GM19240 (cell line): ENCODE results near the gene NTN1.
"Not testable (repeated sequence)": the region's sequence is repeated elsewhere in the genome, so short reads cannot be mapped to it uniquely, and the experiment has no call there.

Experiments
- DNase-seq: peaks from one replicate; pipeline ENCODE4 v3.0.0; 2011; ENCODE audit warnings: low spot score; ENCODE audit not compliant: insufficient read length

Gene NTN1

DNA sequence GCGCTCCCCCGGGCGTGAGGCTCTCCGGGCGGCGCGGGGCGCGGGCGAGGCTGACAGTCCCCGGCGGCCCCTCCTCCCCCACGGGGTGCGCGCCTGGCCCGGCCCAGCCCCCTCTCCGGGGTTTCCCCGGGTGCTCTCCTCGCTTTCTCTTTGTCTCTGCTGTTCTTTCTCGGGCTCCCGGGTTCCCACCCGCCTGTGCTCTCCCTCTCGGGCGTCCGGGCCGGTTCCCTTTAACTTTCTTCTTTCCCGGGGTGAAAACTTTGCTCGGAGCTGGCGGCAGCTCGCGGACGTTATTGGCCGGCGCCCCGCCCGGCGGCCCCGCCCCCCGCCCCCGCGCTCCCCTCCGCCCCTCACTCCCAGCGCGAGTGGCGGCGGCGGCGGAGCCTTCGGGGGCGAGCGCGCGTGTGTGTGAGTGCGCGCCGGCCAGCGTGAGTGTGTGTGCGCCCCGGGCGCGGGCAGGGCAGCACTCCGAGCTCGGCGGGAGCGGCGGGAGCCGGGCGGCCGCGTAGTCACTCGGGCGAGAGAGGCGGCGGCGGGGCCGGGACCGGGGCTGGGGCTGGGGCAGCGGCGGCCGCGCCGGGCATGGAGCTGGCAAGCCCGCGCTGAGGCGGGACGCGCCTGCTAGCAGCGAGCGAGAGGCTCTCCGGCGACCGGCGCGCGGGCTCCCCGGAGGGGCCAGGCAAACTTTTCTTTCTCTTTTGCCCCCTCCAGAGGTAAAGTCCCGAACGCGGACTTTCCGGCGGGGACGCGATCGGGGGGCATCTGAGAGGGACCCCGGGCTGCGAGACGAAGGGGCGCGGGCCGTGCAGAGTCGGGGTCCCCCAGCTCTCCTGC is at the start of gene NTN1:
TSS of gene NTN1 (plus strand) at position 353 of the 834 bp plus-strand sequence. CDS start 864 bp downstream, outside the sequence.
- DNase-seq, result peak; percentile 50

DNA sequence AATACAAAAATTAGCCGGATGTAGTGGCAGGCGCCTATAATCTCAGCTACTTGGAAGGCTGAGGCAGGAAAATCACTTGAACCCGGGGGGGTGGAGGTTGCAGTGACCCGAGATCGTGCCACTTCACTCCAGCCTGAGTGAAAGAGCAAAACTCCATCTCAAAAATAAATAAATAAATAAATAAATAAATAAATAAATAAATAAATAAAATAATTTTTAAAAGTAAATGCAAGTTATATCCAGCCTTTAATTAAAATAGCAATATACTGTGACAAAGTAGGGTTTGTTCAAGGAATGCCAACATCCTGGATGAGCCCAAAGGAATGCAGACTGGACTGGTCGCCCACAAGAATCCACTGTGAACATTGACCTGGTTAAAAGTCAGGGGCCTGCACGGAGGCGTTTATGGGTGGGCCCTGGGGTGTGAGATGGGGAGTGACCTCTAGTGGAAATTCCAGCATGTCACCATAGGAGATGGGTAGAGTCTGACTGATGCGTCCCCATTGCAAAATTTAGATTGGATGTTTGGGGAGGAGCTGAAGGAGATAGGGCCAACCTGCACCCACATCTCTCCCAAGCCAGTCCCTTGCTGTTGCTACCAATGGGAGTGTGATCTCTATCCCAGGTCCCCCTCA is 46.1 kb upstream of the NTN1 start:
- no peak for DNase-seq

DNA sequence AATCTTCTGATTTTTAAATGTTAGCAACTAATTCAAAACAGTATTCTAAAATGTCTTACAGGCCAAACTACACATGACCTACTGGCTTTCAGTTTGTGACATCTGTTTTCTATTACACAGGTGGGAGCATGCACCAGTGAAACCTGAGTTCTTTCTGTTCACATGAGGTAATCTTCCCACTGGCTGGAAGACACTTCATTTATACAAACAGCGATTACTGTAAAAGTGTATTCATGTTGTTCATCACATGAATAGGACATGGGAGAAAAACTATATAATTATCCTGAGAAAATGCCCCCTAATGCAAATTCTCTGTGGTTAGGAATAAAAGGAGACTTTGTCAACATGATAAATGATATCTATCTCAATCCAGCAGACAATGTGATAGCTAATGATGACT is 44.7 kb upstream of the NTN1 start:
- DNase-seq, result no peak

DNA sequence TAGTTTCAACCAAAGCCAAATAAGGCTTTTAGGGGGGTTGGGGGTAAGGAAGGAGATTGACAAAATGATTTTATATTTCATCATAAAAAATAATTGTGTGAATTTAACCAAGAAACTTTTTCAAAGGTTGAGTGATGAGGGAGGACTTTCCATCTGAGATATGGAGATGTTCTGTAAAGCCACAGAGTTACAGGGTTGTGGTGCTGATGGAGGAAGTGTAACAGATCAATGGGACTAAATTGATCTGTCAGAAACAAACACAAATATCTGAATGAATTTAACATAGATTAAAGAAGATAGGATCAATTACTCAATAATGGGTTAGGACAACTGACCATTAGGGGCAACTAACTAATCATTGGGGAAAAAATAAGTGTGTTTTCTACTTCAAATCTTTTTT is 41.6 kb upstream of the NTN1 start:
- DNase-seq, result no peak

DNA sequence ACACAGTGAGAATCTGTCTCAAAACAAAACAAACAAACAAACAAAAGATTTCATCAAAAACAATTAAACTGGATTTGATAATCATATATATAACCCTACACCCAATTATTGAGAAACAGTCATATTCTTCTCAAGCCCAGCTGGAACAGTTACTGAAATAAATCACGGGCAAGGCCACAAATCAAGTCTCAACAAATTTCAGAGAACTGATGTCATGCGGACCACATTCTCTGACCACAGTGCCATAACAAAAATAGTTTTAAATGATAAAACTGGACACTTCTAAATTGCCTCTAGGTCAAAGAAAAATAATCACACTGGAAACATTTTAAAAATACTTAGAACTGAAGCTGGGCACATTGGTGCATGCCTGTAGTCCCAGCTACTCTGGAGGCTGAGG is 39.9 kb upstream of the NTN1 start:
- DNase-seq, result no peak

DNA sequence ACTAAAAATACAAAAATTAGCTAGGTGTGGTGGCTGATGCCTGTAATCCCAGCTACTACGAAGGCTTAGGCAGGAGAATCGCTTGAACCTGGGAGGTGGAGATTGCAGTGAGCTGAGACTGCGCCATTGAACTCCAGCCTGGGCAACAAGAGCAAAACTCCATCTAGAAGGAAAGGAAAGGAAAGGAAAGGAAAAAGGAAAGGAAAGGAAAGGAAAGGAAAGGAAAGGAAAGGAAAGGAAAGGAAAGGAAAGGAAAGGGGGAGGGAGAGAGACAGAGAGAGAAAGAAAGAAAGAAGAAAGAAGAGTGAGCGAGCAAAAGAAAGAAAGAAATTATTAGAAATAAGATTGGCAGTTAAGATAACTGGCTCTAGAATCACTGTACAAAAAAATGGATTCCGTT is 37.1 kb upstream of the NTN1 start:
- DNase-seq, result not testable (repeated sequence)

DNA sequence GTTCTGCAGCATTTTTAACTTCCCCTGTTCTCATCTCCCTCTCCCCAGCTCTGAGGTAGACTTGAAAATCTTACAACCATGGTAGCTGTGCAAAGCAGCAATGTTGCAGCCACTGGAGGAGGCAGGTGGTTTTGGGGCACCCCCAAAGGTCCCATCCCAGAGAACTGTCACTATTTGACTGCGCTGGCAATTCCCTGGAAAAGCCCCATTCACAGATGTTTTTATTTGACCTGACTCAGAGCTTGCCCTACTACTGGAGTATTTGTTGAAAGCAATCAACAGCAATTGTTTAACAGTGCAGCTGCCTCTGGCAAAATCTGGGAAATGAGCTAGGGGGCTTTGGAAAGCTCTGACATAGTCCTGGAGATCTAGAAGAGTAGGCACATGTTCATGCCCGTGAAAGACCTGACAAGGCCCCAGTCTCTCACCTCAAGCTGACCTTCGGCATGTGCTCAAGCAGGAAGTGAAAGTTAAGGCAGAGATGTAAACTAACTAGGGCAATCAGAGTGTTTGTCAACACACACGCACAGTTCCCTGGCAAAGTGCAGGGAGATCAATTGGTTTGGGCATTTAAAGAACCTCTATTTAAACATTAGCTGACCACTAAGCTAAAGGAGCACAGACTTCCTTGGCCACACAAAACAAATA is 36.1 kb upstream of the NTN1 start:
- DNase-seq, result no peak

DNA sequence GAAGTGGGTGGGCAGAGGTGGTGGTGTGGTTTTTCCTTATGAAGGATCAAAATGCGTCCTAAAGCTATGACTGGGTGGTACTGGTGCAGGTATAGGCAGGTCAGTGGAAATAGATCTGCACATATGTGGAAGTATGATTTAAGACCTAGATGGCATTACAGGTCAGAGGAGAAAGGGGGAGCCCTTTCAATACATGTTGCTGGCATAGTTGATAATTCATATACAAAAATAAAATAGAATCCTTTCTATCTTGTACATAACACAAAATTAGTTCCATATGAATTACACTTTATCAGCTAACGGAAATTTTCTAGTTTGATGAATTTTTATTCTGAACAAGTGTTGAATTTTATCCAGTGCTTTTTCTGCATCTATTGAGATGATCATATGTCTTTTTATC is 35.0 kb upstream of the NTN1 start:
- DNase-seq, result no peak

DNA sequence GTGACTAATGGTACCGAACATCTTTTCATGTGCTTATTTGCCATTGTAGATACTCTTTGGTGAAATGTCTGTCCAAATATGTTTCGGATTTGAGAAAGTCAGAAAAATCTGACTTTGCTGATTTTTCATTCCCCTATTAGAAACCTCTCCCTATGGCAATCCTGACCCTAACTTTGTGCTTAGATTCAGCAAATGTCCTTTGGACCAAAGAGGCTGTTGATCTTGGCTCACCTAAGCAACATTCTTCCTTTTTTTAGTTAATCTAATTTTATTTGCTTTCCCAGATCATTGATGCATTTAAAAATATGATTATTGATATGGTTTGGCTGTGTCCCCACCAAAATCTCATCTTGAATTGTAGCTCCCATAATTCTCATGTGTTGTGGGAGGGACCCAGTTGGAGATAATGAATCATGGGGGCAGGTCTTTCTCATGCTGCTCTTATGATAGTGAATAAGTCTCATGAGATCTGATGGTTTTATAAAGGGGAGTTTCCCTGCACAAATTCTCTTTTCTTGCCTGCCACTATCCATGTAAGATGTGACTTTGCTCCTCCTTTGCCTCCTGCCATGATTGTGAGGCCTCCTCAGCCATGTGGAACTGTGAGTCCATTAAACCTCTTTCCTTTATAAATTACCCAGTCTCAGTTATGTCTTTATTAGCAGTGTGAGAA is 32.9 kb upstream of the NTN1 start:
- not testable (repeated sequence) for DNase-seq

DNA sequence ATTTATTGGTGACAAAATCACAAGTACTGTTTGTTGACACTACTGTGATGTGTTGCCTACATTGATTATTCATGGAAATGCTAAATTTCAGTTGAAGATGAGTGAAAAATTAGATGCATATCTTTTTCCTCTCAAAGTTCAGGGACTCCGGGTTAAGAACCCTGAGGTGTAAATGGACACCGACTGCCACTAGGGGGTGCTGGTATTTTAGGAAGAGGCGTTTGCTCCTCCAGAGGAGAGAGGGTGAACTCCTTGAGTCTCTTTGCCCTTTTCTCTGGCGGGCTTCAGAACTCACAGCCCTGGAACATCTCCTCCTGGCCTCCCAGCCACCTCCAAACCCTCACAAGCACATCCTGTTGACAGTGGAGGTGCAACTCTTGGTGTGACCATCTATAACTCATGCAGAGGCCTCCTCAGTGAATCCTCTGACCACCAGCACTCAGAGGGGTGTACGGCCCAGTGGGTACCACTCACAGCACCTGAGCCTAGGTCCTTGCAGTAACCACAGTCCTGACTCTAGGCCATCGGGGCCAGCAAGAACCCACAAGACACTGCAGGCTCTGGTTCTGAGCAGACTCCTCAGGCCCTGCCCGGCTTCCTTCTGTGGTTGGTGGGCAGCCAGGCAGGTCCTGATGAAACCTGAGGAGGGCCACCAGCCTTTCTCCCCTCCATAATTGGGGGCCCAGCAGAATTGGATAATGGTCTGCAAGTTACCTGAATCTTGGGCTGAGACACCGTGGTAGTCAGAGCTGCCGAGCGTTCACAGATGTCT is 29.6 kb upstream of the NTN1 start:
- no peak for DNase-seq

DNA sequence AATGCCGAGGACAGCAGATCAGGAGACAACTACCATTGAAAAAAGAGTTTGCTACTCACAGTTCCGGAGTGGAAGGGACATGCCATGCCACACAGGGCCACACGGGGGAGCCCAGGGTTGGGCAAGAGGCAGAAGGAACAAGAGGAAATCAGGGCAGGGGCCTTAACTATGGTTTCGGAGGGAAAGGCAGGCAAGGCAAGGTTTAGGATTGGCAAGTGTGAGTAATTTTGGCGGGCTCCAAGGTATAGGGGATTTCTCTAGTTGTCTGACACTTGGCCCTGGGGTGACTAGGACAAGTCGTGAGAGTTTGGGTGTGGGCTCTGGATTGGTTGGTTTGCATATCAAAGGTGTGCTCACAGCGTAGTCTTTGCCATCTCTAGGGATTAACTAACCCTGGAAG is 27.0 kb upstream of the NTN1 start:
- no peak for DNase-seq

DNA sequence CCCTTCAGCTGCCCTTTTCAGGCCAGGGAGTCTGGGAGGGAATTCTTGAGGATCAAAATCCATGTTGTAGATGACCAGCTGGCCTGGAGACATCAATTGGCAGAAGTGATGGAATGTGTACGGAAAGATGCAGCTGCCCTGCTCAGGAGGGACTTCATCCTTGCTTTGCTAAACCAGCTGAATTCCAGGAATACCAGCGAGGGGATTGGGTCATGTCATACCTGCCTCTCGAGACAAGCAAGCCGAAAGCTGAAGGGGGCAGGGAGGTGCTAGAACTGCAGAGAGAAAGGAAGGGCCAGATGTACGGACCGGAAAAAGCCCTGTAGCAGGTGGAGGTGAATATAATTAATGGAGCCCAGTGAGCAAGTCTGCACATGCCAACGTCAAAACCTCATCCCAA is 25.6 kb upstream of the NTN1 start:
- no peak for DNase-seq

DNA sequence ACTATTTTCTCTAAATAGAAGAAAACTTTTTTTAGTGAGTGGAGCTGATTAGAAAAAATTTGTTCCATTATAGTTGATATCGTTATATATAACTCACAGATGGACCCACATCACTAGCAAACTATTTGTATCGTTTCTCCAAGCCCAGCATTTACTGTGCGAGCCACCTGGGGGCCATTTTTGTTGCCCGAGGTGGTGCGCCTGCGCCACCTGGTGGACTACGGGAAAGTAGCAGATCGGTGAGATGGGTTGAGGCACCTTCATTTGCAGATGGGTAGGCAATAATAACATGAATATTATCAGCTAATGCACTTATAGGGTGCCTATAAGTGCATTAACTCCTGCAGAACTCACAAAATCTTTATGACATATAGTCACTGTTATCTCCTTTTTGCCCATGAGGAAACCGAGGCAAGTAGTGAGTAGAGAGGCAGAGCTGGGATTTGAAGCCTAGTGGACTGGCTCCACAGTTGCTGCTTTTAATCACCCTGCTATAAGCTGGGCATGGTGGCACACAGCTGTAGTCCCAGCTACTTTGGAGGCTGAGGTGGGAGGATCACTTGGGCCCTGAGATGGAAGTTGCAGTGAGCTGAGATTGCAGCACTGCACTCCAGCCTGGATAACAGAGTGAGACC is 23.2 kb upstream of the NTN1 start:
- DNase-seq, result peak; percentile 70

DNA sequence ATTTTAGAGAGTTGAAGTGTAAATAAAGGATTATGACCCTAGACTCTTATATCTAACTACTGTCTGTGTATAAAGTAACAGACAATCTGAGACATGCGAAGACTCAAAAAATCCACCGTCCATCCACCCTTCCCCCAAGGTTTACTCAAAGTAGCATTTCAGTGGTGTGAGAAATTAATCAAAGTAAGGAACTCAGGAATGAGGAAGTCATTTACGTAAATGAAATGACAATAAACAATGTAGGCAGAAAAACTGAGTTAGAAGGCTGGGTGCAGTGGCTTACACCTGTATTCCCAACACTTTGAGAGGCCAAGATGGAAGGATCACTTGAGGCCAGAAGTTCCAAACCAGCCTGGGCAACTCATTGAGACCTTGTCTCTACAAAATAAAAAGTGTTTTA is 19.8 kb upstream of the NTN1 start:
- no peak for DNase-seq

DNA sequence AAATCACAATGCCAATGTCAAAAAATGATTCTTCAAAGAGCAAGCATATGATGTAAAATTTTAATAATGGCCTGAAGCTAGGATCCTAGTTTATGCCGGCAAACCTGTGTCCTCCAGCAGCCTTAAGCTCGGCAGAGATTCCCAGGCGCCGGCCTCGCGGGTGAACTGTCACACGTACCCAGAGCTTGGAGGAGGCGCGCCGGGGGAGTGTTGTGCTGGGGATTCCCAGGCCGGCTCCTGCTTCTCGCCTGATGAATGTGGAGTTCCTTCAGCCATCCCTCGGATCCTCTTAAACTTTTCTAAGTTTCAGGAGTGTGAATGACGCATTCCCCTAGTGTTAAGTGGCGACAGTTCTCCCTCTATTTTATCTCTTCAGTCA is 19.1 kb upstream of the NTN1 start:
- no peak for DNase-seq

DNA sequence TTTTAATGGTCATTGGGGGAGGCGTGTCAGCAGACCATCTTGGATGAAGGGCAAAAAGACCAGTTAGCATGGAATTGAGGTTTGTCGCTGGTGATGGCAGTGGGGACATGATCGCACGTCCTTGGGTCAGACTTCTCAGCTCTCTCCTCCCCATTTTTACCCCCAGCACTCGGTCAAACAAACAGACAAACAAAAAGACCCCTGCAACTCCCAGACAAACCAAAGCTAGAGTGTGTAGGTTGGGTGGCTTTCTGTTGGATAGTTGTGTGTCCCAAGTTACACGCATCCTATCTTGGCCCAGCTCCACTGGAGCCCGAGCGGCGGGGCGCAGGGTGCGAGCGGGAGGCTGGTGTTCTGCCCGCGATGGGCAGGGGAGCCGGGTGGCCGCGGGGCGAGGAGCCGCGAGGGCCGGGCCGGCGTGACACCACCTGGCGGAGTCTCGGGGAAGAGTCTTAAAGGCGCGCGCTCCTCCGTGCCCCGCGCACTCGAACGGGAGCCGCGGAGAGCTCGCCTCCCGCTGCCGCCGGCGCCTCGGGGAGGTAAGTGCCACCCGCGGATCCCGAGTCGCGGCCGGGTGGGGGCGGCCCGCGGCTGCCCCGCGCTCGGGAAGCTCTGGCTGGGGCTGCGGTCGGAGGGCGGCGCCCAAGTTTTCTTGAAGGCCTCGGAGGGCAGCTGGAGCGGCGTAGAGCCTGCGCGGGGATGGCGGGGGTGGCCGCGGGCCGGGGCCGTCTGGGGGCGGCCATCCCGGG is 18.5 kb upstream of the NTN1 start:
- no peak for DNase-seq

DNA sequence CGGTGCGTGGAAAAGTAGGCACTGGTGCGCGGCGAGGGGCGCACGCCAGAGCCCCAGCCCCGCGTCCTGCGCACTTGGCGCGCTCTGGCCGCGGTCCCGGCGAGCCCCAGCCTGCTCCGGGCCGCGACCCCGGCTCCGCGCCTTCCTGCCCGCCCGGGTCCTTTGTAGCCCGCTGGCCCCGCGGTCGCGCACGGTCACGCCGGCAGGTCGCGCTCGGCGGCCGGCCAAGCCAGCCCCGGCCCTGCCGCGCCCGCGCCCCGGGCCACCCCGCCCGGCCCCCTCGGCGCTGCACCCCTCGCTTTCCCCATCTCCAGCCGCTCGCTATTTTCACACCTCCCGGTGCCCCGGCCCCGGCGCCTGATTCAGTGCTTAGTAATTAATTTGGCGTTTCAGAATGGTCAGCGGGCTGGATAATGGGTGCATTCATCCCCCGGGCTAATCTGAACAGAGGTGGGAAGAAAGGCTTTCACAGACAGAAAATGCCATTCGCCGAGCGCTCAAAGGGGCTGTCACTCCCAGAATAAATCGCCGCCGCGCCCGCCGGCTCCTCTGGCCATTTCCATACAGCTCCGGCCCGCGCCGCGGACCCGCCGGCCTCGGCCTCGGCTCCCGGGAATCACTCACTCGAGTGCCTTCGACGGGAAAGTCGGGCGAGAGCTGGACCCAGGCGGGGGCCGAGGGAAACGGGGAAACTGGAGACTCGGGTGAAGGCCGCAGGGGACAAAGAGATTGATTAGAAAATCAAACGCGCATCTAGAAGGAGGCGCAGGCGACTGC is 17.8 kb upstream of the NTN1 start:
- no peak for DNase-seq

DNA sequence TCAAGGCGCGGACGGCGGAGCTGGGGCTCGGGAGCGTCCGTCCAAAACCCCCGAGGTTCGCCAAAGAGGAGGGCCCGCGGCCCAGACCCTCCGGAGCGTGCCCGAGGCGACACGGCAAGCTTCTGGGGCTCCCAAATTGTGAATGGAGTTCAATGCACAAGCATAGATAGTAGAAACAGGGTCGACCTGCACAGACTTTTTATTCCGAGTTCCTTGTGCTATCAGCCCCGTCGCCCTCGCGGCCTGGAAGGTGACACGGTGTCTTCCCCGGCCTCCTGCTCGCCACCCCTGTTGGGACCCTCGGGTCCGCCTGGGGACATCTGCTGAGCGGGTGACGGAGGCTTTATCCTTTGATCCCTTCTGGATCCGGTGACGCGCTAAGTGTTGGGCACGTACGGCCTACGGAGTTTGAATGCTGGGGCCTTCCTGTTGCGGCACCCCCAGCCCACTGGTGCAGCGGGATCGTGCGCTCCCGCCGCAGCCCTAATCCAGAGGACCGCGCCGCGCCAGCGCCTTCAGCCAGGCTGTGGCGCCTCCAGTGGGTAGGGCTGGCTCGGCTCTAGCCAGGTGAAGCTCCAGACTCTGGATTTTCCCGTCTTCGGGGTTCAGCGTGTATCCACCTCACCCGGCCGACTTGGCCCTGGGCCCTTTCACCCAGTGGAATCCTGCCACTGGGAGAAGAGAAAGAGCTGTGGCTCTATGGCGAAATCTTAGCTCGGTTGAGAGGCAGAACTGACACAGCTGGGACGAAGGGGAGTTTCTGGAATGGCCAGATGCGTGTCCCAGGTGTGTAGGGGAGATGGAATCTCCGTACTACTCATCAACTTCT is 17.0 kb upstream of the NTN1 start:
- no peak for DNase-seq

DNA sequence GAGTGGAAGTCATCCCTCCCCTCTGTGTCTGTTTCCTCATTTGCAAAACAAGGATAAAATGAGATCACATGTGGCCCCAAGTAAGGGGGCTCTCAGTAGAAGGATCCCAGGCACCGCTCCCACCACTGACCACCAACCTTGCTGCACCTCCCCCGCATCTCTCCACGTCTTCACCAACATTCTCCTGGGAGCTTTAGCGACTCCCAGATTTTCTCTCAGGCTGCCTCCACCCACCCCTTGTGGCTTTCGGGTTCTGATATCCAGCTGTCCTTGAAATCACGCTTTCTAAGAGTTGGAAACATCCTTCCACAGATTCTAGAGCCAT is 16.4 kb upstream of the NTN1 start:
- DNase-seq, result no peak
